H1 (cell line): ENCODE measurements around the gene CITED1. TPM values are rescaled to one million over a fixed set of nuclear protein-coding genes. Genes with fewer than 3 reads are reported as not detected.

Experiments used
- CTCF ChIA-PET: fragments of 300-600 bp; sonication (Branson Sonifier 250); formaldehyde crosslinking; loops from one replicate; lab custom pipeline; 2021; ENCODE audit not compliant: partially characterized antibody; lab: Charles Lee
- POLR2A ChIA-PET: fragments of 300-600 bp; sonication (Branson Sonifier 250); formaldehyde crosslinking; loops from one replicate; lab custom pipeline; 2021; ENCODE audit warnings: inconsistent platforms; ENCODE audit not compliant: partially characterized antibody; lab: Charles Lee
- DNase-seq, 2 experiments: peaks; one replicate each; pipeline versions ENCODE4 v3.0.0 to v3.0.0-alpha.2; 2010 to 2022; ENCODE audit warnings: low spot score in 2 of 2, low read depth in 1 of 2, mixed read lengths in 1 of 2
- FAIRE-seq: peaks from 2 replicates; lab custom pipeline; 2011; peaks lifted over from hg19 to GRCh38; lab: Jason Lieb, UNC
- H2AFZ ChIP-seq: 2 replicates; pipeline ENCODE4 v1.8.1; 2012; ENCODE audit warnings: low read length, inconsistent platforms
- H2AK5ac ChIP-seq: 2 replicates; pipeline ENCODE4 v1.6.1; 2013; ENCODE audit warnings: low read depth, low read length
- H2BK120ac ChIP-seq: replicated peaks from 2 replicates; pipeline ENCODE3; 2013; ENCODE audit warnings: low read depth, low read length, inconsistent platforms
- H2BK12ac ChIP-seq: 2 replicates; pipeline ENCODE4 v1.6.1; 2013; ENCODE audit warnings: low read depth, low read length
- H2BK15ac ChIP-seq: 2 replicates; pipeline ENCODE4 v1.6.1; 2013; ENCODE audit warnings: low read length
- H2BK20ac ChIP-seq: 2 replicates; pipeline ENCODE4 v1.6.1; 2013; ENCODE audit warnings: low read length
- H2BK5ac ChIP-seq: 2 replicates; pipeline ENCODE4 v1.6.1; 2013; ENCODE audit warnings: low read depth, low read length
- H3K14ac ChIP-seq: 2 replicates; pipeline ENCODE4 v1.6.1; 2013; ENCODE audit warnings: inconsistent platforms; ENCODE audit not compliant: insufficient read length
- H3K18ac ChIP-seq: 2 replicates; pipeline ENCODE4 v1.6.1; 2013; ENCODE audit warnings: low read length; ENCODE audit errors: extremely low read depth
- H3K23ac ChIP-seq: 2 replicates; pipeline ENCODE4 v1.6.1; 2013; ENCODE audit warnings: inconsistent platforms; ENCODE audit not compliant: insufficient read length
- H3K23me2 ChIP-seq: 2 replicates; pipeline ENCODE4 v1.6.1; 2013; ENCODE audit warnings: low read depth, low read length
- H3K27ac ChIP-seq: 2 replicates; pipeline ENCODE4 v1.6.1; 2011; ENCODE audit warnings: low read depth, low read length, inconsistent platforms
- H3K27me3 ChIP-seq, 4 experiments: replicated peaks in 1 of 4; 1 replicate in 1 of 4; 2 replicates in 3 of 4; pipeline versions ENCODE4 v1.6.1 to v1.8.1; 2011 to 2013; ENCODE audit warnings: low read length in 3 of 4, mild to moderate bottlenecking in 3 of 4, inconsistent platforms in 2 of 4, mixed read lengths in 2 of 4, moderate library complexity in 1 of 4; ENCODE audit not compliant: control insufficient read depth in 3 of 4, insufficient read depth in 3 of 4; ENCODE audit errors: extremely low read depth in 1 of 4
- H3K36me3 ChIP-seq, 4 experiments: 2 replicates each; pipeline versions ENCODE4 v1.6.1 to v1.8.1; 2011 to 2013; ENCODE audit warnings: mild to moderate bottlenecking in 4 of 4, low read length in 3 of 4, moderate library complexity in 2 of 4, control low read depth in 1 of 4, inconsistent platforms in 1 of 4; ENCODE audit not compliant: insufficient read depth in 4 of 4, control insufficient read depth in 2 of 4
- H3K4ac ChIP-seq: replicated peaks from 2 replicates; pipeline ENCODE3; 2013; ENCODE audit warnings: low read length, low read depth, mixed read lengths, inconsistent platforms; ENCODE audit not compliant: insufficient read length
- H3K4me1 ChIP-seq, 4 experiments: replicated peaks in 1 of 4; 1 replicate in 1 of 4; 2 replicates in 3 of 4; pipeline versions ENCODE4 v1.6.1 to v1.8.1; 2011 to 2013; ENCODE audit warnings: low read length in 3 of 4, inconsistent platforms in 2 of 4, mixed read lengths in 1 of 4; ENCODE audit not compliant: insufficient read depth in 4 of 4, control insufficient read depth in 3 of 4
- H3K4me2 ChIP-seq, 2 experiments: 2 replicates each; pipeline versions ENCODE4 v1.6.1 to v1.8.1; 2011 to 2013; ENCODE audit warnings: low read depth in 2 of 2, low read length in 2 of 2, control low read depth in 1 of 2, inconsistent platforms in 1 of 2, mild to moderate bottlenecking in 1 of 2; ENCODE audit not compliant: insufficient read depth in 1 of 2
- H3K4me3 ChIP-seq, 4 experiments: fragments of 200-600, 300-600 bp in 1 of 4; sonication (generic), shearing (Covaris generic), sonication (Bioruptor Twin) in 1 of 4; 2 replicates each; pipeline versions ENCODE4 v1.5.1 to v1.8.1; 2011 to 2016; ENCODE audit warnings: low read length in 4 of 4, low read depth in 3 of 4, control low read depth in 2 of 4, inconsistent platforms in 2 of 4, mild to moderate bottlenecking in 2 of 4, mixed read lengths in 1 of 4, moderate library complexity in 1 of 4; ENCODE audit not compliant: insufficient read depth in 2 of 4; ENCODE audit errors: extremely low read depth in 1 of 4
- H3K56ac ChIP-seq: replicated peaks from 2 replicates; pipeline ENCODE3; 2013; ENCODE audit warnings: low read depth, mild to moderate bottlenecking, mixed read lengths, low read length, inconsistent platforms; ENCODE audit not compliant: insufficient read length
- H3K79me1 ChIP-seq: 2 replicates; pipeline ENCODE4 v1.6.1; 2013; ENCODE audit warnings: low read depth, low read length, control low read depth
- H3K79me2 ChIP-seq, 2 experiments: 2 replicates each; pipeline versions ENCODE4 v1.6.1 to v1.8.1; 2012 to 2013; ENCODE audit warnings: low read length in 2 of 2, mild to moderate bottlenecking in 2 of 2, inconsistent platforms in 1 of 2; ENCODE audit not compliant: insufficient read depth in 2 of 2, control insufficient read depth in 1 of 2
- H3K9ac ChIP-seq, 4 experiments: replicated peaks in 1 of 4; 1 replicate in 1 of 4; 2 replicates in 3 of 4; pipeline versions ENCODE4 v1.6.1 to v1.8.1; 2011 to 2013; ENCODE audit warnings: low read depth in 3 of 4, low read length in 3 of 4, control low read depth in 2 of 4, mild to moderate bottlenecking in 2 of 4, moderate library complexity in 2 of 4, inconsistent platforms in 1 of 4; ENCODE audit errors: extremely low read depth in 1 of 4
- H3K9me3 ChIP-seq, 2 experiments: 2 replicates each; pipeline versions ENCODE4 v1.6.1 to v1.8.1; 2012 to 2013; ENCODE audit warnings: mild to moderate bottlenecking in 2 of 2, moderate library complexity in 2 of 2, control low read depth in 1 of 2, inconsistent platforms in 1 of 2, low read depth in 1 of 2, low read length in 1 of 2, mixed read lengths in 1 of 2; ENCODE audit not compliant: insufficient read depth in 2 of 2
- H4K20me1 ChIP-seq, 2 experiments: replicated peaks in 1 of 2; 2 replicates each; pipeline versions ENCODE3 to v1.8.1; 2011 to 2013; ENCODE audit warnings: inconsistent platforms in 2 of 2, low read length in 2 of 2, mild to moderate bottlenecking in 1 of 2; ENCODE audit not compliant: insufficient read depth in 2 of 2, control insufficient read depth in 1 of 2
- H4K5ac ChIP-seq: 2 replicates; pipeline ENCODE4 v1.6.1; 2013; ENCODE audit warnings: low read length, low read depth, mixed read lengths, inconsistent platforms; ENCODE audit not compliant: insufficient read length
- H4K8ac ChIP-seq: 2 replicates; pipeline ENCODE4 v1.8.0; 2013; ENCODE audit warnings: mild to moderate bottlenecking, moderate library complexity, low read length, inconsistent platforms; ENCODE audit not compliant: insufficient read depth; ENCODE audit errors: extremely low read depth
- H4K91ac ChIP-seq: replicated peaks from 2 replicates; pipeline ENCODE3; 2013; ENCODE audit warnings: low read length, mixed read lengths, inconsistent platforms; ENCODE audit not compliant: insufficient read length
- BACH1 ChIP-seq: IDR thresholded peaks from 2 replicates; pipeline ENCODE4 v1.6.1; 2012; ENCODE audit warnings: low read length, improper control_type of control experiment
- CHD2 ChIP-seq: IDR thresholded peaks from 2 replicates; pipeline ENCODE4 v1.6.1; 2012; ENCODE audit warnings: low read length, improper control_type of control experiment
- EZH2 ChIP-seq: fragments of 200-600 bp; sonication (generic); IDR thresholded peaks from 2 replicates; pipeline ENCODE4 v1.7.1; 2012; ENCODE audit warnings: low read depth, mild to moderate bottlenecking, moderate library complexity, low read length, inconsistent platforms; ENCODE audit not compliant: severe bottlenecking
- KDM5A ChIP-seq: fragments of 200-600 bp; IDR thresholded peaks from 2 replicates; pipeline ENCODE4 v1.7.1; 2012; ENCODE audit warnings: mild to moderate bottlenecking, low read length, inconsistent platforms, mixed read lengths
- POU5F1 ChIP-seq: IDR thresholded peaks from 2 replicates; pipeline ENCODE4 v1.6.1; 2011; ENCODE audit warnings: low read depth, mild to moderate bottlenecking, low read length, moderate library complexity
- RAD21 ChIP-seq, 2 experiments: IDR thresholded peaks in 1 of 2; conservative IDR thresholded peaks in 1 of 2; 2 replicates each; pipeline ENCODE4 v1.6.1; 2011; ENCODE audit warnings: low read depth in 2 of 2, low read length in 2 of 2, improper control_type of control experiment in 1 of 2, inconsistent platforms in 1 of 2, mild to moderate bottlenecking in 1 of 2, moderate library complexity in 1 of 2
- RXRA ChIP-seq: IDR thresholded peaks from 2 replicates; pipeline ENCODE4 v1.6.1; 2011; ENCODE audit warnings: low read depth, mild to moderate bottlenecking, low read length, moderate library complexity; ENCODE audit not compliant: insufficient read depth
- SIN3A ChIP-seq, 2 experiments: IDR thresholded peaks in 1 of 2; conservative IDR thresholded peaks in 1 of 2; 2 replicates each; pipeline ENCODE4 v1.6.1; 2011 to 2012; ENCODE audit warnings: low read length in 2 of 2, improper control_type of control experiment in 1 of 2, low read depth in 1 of 2, mild to moderate bottlenecking in 1 of 2
- SIX5 ChIP-seq: IDR thresholded peaks from 2 replicates; pipeline ENCODE4 v1.6.1; 2011; ENCODE audit warnings: mild to moderate bottlenecking, low read depth, low read length
- SP1 ChIP-seq: IDR thresholded peaks from 2 replicates; pipeline ENCODE4 v1.6.1; 2011; ENCODE audit warnings: low read depth, low read length
- SP2 ChIP-seq: IDR thresholded peaks from 2 replicates; pipeline ENCODE4 v1.6.1; 2012; ENCODE audit warnings: mild to moderate bottlenecking, low read length, inconsistent platforms
- TEAD4 ChIP-seq: IDR thresholded peaks from 2 replicates; pipeline ENCODE4 v1.6.1; 2012; ENCODE audit warnings: low read depth, low read length, inconsistent platforms, mixed read lengths
- WGBS, 2 experiments: shearing (Covaris generic) in 1 of 2; methylation state at CpG; one replicate each; pipeline versions ENCODE4 v1.1.6 to v1.1.7; 2013 to 2015; ENCODE audit warnings: low lambda C conversion rate in 2 of 2, mixed read lengths in 2 of 2, inconsistent platforms in 1 of 2, low coverage in 1 of 2, missing lambda C conversion rate in 1 of 2; ENCODE audit not compliant: insufficient replicate concordance in 2 of 2, insufficient coverage in 1 of 2, insufficient read length in 1 of 2; ENCODE audit errors: extremely low coverage in 1 of 2, missing lambda C conversion rate in 1 of 2; 5-methylcytosine and 5-hydroxymethylcytosine counted together
- polyA plus RNA-seq, 7 experiments: library from polyadenylated mRNA; depleted of rRNA in 3 of 7; stranded (reverse) in 5 of 7; unstranded in 2 of 7; fragments of >200 nt in 5 of 7; fragments of 200-250 nt in 2 of 7; gene quantifications; 1 replicate in 5 of 7; 2 replicates in 1 of 7; 4 replicates in 1 of 7; pipeline versions ENCODE4 v1.2.1 to v1.2.3, GENCODE V29; 2011 to 2013; ENCODE audit warnings: missing spikeins in 2 of 7, mixed read lengths in 2 of 7
- total RNA-seq: library from RNA; stranded (reverse); fragmentation: NEBNext Ultra II Directional; extraction: Animal tissue kit (Norgen Biotek cat#: 25700); gene quantifications from 2 replicates; pipeline ENCODE4 v1.2.1, GENCODE V29; 2021

Gene CITED1
- total and polyA plus RNA-seq, 2 of the 8 experiments (the other 6 are each of a cell fraction or from before 2014, with no cell fraction given), result 1.2 to 2.4 TPM

GRCh38 chrX:72265263-72265662, 40.5 kb downstream of the CITED1 start:
- Histone ChIP-seq H2AFZ (no peak overlapping the region), H3K27ac (no peak overlapping the region), H3K23me2 (no peaks in the 10 kb centered on the region), H2AK5ac (no peak overlapping the region), H3K4me2 (no peak overlapping the region), H4K5ac (no peak overlapping the region), H3K27me3 (no peaks in the 10 kb centered on the region), H4K91ac (no peak overlapping the region), H3K79me2 (no peaks in the 10 kb centered on the region), H3K4me1 (no peaks in the 10 kb centered on the region), H3K4ac (no peak overlapping the region), H3K36me3 (peaks cover 3 to 27% (median 15%) of the 10 kb centered on the region in 4 experiments; a peak in 6 of 8 replicates), H2BK15ac (no peak overlapping the region), H2BK120ac (no peak overlapping the region), H2BK20ac (no peak overlapping the region), H3K18ac (no peak overlapping the region), H3K56ac (no peak overlapping the region), H3K23ac (no peak overlapping the region), H3K14ac (no peak overlapping the region), H2BK5ac (no peak overlapping the region), H3K79me1 (no peaks in the 10 kb centered on the region), H4K8ac (no peak overlapping the region), H3K4me3 (no peak overlapping the region), H3K9me3 (no peaks in the 10 kb centered on the region), H3K9ac (no peak overlapping the region), H4K20me1 (peaks cover 0 to 4% of the 10 kb centered on the region in 2 experiments), H2BK12ac (no peak overlapping the region)
- FAIRE-seq (no peak), DNase-seq (no peak)
- 92% methylated on average over 3 of the region's 3 CpGs; no CpG with 5 or more reads in 1 of the 2 experiments for WGBS, 2 experiments
- CTCF ChIA-PET, result no interaction called here
- POLR2A ChIA-PET, result interaction anchor here (4.1 kb wide), 1 partner anchor 11 kb away, joined by 37 read pairs; the partner anchor contains the start of gene RPS4X
- TF ChIP-seq EZH2 (no peak), SP1 (no peak), SP2 (no peak), SIN3A (conservative IDR thresholded peaks at IDR 0.05 in 1 of 2, IDR thresholded peaks at IDR 0.05 in 1 of 2; ENCODE audit: low read depth in 1 of 2, low read length in 2 of 2) (no peak), CHD2 (no peak), RAD21 (IDR thresholded peaks at IDR 0.05 in 1 of 2, conservative IDR thresholded peaks at IDR 0.05 in 1 of 2; ENCODE audit: low read depth in 2 of 2, low read length in 2 of 2) (no peak), SIX5 (no peak), RXRA (no peak), KDM5A (no peak), POU5F1 (no peak), BACH1 (no peak), TEAD4 (no peak)
